Activated T-helper 17 cell treated with anti-CD3 and anti-CD28 coated beads, Interleukin-2, amount 50 U/mL, for 72 hours (primary cell): ENCODE measurements around the gene NFKBIA. TPM values are rescaled to one million over a fixed set of nuclear protein-coding genes. Genes with fewer than 3 reads are reported as not detected.
"Not testable (repeated sequence)": the region's sequence is repeated elsewhere in the genome, so short reads cannot be mapped to it uniquely, and the experiment has no call there.

ENCODE experiments used
- ATAC-seq: fragments of 150-1000 bp; cut with Tn5 transposase; replicated peaks from 2 replicates; pipeline ENCODE4 v1.10.0; 2021; ENCODE audit warnings: mild to moderate bottlenecking, moderate library complexity
- H3K27ac Mint-ChIP-seq: one replicate; pipeline ENCODE4 v1.8.0; 2022; ENCODE audit warnings: mixed read lengths
- H3K27me3 Mint-ChIP-seq: one replicate; pipeline ENCODE4 v1.8.0; 2022; ENCODE audit warnings: mixed read lengths
- H3K36me3 Mint-ChIP-seq: one replicate; pipeline ENCODE4 v1.8.0; 2022; ENCODE audit warnings: low read depth, mild to moderate bottlenecking, mixed read lengths
- H3K4me1 Mint-ChIP-seq: one replicate; pipeline ENCODE4 v1.8.0; 2022; ENCODE audit warnings: mixed read lengths
- H3K4me3 Mint-ChIP-seq: one replicate; pipeline ENCODE4 v1.8.0; 2022; ENCODE audit warnings: mild to moderate bottlenecking, mixed read lengths
- H3K9me3 Mint-ChIP-seq: one replicate; pipeline ENCODE4 v1.8.0; 2022; ENCODE audit warnings: mixed read lengths
- total RNA-seq, 2 donors: library from RNA; stranded (reverse); gene quantifications; one replicate each; pipeline ENCODE4 v1.2.3, GENCODE V29; 2022

The NFKBIA gene
- total RNA-seq, 2 donors from 2014 or later: 299 to 554 TPM

GRCh38 chr14:35389315-35389667 lies 15.3 kb downstream of the NFKBIA start:
- Mint-ChIP-seq H3K27me3 (no peaks in the 10 kb centered on the region), H3K4me3 (no peak overlapping the region), H3K27ac (no peak overlapping the region), H3K9me3 (no peaks in the 10 kb centered on the region), H3K4me1 (no peaks in the 10 kb centered on the region), H3K36me3 (no peaks in the 10 kb centered on the region)
- no peak for ATAC-seq

GRCh38 chr14:35388656-35389314 lies 15.8 kb downstream of the NFKBIA start:
- Mint-ChIP-seq H3K36me3 (no peaks in the 10 kb centered on the region), H3K4me1 (no peaks in the 10 kb centered on the region), H3K9me3 (no peaks in the 10 kb centered on the region), H3K27me3 (no peaks in the 10 kb centered on the region), H3K4me3 (no peak overlapping the region), H3K27ac (no peak overlapping the region)
- ATAC-seq: no peak

- Mint-ChIP-seq H3K27me3 (no peaks in the 10 kb centered on the region), H3K4me3 (no peak overlapping the region), H3K4me1 (peaks cover 7% of the 10 kb centered on the region), H3K36me3 (no peaks in the 10 kb centered on the region), H3K9me3 (no peaks in the 10 kb centered on the region), H3K27ac (no peak overlapping the region)
- no peak for ATAC-seq
Observed at GRCh38 chr14:35387713-35388579, 16.6 kb downstream of the NFKBIA start.

DNA sequence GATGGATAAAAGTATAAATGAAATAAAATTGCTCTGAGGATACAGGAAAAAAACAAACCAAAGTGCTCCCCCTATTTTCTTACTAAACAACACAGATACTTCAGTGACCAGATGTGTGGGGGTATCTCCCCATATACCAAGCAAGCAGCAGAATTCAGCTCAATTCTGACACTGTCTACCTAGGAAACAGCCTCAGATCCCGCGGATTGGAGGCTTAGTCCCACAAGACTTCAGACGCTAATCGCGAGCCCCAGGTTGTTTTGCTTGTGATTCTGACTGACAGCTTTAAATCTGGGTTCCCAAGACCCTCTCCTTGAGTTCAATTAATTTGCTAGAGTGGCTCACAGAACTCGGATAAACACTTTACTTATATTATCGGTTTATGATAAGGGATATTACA lies 17.3 kb downstream of the NFKBIA start:
- Mint-ChIP-seq H3K36me3 (no peaks in the 10 kb centered on the region), H3K9me3 (no peaks in the 10 kb centered on the region)

DNA sequence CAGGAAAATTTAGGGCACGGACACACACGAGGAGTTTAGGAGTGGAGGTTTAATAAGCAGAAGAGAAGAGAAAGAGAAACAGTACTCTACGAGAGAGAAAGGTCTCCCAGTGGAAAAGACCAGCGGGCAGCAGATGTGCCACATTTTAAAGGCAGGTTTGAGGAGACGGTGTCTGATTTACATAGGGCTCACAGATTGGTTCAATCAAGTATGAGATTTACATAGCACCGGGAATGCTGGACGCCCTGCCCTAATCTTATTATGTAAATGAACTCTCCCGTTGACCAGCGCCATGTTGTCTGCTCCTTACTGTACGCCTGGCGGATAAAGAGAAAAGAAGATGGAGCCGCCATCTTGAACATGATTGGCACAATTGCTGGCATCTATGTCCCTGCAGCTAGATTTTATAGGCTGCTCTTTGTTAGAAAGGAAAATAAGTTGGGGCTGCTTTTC lies 17.9 kb downstream of the NFKBIA start:
- H3K27ac Mint-ChIP-seq: no peak overlapping the region
- H3K27me3 Mint-ChIP-seq: no peaks in the 10 kb centered on the region
- no peak for ATAC-seq
- no peak overlapping the region for H3K4me3 Mint-ChIP-seq
- H3K4me1 Mint-ChIP-seq: peaks cover 7% of the 10 kb centered on the region
- H3K36me3 Mint-ChIP-seq: no peaks in the 10 kb centered on the region
- H3K9me3 Mint-ChIP-seq: no peaks in the 10 kb centered on the region

More for the DNA sequence above, 17.3 kb downstream of the NFKBIA start:
- H3K4me3 Mint-ChIP-seq: no peak overlapping the region
- no peaks in the 10 kb centered on the region for H3K27me3 Mint-ChIP-seq
- no peak for ATAC-seq
- peak overlapping the region; percentile 31 for H3K27ac Mint-ChIP-seq
- peaks cover 7% of the 10 kb centered on the region for H3K4me1 Mint-ChIP-seq

DNA sequence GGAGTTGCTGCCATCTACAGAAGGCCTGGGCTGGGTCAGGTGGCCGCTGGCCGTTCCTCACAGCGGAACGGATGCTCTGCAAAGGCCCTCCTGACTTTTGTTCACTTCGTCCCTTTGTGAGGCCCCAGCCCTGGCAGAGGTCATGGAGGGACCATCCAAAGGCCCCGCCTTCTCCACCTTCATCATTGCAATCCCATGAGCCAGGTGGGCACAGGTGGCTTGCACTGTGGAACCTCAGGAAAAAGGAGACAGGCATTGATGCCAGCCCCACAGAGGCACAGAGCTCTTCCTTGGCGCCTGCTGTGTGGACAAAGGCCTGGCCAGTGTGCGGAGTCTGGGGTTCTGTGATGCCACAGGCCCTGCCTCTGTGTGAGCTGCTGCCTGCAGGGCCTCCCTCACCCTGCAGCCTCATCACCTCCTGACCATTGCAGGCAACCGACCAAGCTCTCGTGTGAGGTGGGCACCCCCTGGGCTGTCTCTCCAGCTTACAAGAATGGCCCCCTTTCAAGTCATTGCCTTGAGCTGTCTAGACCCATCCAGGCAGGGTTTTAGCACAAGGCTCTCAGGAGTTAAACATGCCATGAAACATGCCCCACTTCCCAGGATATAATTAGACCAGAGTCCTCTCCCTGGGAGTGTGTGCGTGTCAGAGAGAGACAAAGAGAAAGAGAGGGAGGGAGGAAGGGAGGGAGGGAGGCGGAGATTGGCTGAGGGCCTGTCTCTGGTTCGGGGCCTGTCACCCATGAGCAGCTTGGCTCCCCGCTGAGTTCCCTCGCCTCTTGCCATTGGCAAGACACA lies 19.3 kb downstream of the NFKBIA start:
- no peak for ATAC-seq
- no peaks in the 10 kb centered on the region for H3K27me3 Mint-ChIP-seq
- H3K36me3 Mint-ChIP-seq: no peaks in the 10 kb centered on the region
- H3K9me3 Mint-ChIP-seq: no peaks in the 10 kb centered on the region
- H3K4me3 Mint-ChIP-seq: no peak overlapping the region
- no peak overlapping the region for H3K27ac Mint-ChIP-seq
- peaks cover 7% of the 10 kb centered on the region for H3K4me1 Mint-ChIP-seq

GRCh38 chr14:35384455-35385041 lies 20.0 kb downstream of the NFKBIA start:
- no peaks in the 10 kb centered on the region for H3K9me3 Mint-ChIP-seq
- no peaks in the 10 kb centered on the region for H3K36me3 Mint-ChIP-seq
- peaks cover 7% of the 10 kb centered on the region for H3K4me1 Mint-ChIP-seq
- H3K4me3 Mint-ChIP-seq: no peak overlapping the region
- H3K27me3 Mint-ChIP-seq: no peaks in the 10 kb centered on the region
- ATAC-seq: no peak
- no peak overlapping the region for H3K27ac Mint-ChIP-seq

DNA sequence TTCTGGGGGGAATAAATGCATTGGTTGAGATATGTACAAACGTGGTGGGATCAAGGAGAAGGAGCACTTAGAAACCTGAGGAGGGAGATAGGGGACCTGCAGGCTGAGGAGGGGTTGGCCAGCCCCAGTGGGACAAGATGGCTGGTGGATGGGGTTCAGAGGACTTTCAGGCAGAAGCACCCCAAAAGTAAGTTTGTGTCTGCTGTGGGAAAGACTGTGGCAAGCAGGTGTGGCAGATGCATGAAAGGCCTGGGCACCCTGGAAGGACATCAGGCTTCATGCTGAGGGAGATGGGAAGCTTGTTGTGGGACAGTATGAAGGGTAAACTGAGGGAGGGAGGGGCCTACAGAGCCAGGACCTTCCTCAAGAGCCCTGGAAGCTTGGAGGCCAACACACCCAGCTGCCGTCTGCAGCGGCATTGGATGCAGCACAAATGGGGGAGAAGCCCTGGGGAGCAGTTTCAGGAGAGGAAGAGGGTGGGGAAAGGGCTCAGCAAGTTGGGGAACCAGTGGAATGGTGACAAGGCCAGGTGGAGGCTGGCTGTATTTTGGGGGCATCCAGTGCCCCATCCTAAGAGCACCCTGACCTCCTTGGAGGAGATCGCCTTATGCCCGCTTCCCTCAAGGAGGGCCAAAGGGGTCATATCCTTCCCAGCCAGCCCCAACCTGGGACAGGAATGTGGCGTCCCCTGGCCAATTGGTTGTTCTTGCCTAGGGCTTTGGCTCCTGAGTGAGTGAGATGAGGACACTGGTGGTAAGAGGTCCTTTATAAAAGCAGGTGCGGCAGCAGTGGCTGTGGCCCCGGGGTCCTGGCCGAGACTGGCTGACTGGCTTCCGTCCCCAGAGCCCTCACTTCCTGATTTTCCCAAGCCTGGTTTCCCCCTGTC lies 20.7 kb downstream of the NFKBIA start:
- no peaks in the 10 kb centered on the region for H3K27me3 Mint-ChIP-seq
- H3K27ac Mint-ChIP-seq: peak overlapping the region; percentile 22
- no peaks in the 10 kb centered on the region for H3K9me3 Mint-ChIP-seq
- no peaks in the 10 kb centered on the region for H3K36me3 Mint-ChIP-seq
- no peak for ATAC-seq
- peaks cover 7% of the 10 kb centered on the region for H3K4me1 Mint-ChIP-seq
- H3K4me3 Mint-ChIP-seq: no peak overlapping the region

- Mint-ChIP-seq H3K4me3 (no peak overlapping the region), H3K4me1 (peaks cover 7% of the 10 kb centered on the region), H3K27ac (no peak overlapping the region), H3K9me3 (no peaks in the 10 kb centered on the region), H3K36me3 (no peaks in the 10 kb centered on the region), H3K27me3 (no peaks in the 10 kb centered on the region)
- ATAC-seq: no peak
Observed at GRCh38 chr14:35380794-35381193, 23.8 kb downstream of the NFKBIA start.

DNA sequence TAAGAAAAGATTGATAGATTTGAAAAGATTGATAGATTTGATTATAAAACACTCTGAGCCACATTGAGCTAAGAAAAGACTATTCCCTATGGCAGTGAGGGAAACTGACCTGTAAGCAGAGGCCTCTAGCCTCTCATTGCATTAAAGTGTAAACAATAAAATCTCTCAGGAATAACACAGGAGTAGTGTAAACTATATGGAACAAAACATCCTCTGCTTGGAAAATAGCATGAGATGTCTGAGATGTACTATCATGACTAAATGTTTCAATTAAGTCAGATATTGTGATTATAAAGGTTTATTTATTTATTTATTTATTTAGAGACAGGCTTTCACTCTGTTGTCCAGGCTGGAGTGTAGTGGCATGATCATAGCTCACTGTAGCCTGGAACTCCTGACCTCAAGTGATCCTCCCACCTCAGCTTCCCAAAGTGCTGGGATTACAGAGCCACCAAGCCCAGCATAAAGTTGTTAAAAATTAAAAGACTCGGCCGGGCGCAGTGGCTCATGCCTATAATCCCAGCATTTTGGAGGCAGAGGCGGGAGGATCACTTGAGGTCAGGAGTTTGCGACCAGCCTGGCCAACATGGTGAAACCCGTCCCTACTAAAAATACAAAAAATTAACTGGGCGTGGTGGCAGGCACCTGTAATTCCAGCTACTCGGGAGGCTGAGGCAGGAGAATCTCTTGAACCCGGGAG lies 25.2 kb downstream of the NFKBIA start:
- not testable (repeated sequence) for H3K36me3 Mint-ChIP-seq, H3K4me3 Mint-ChIP-seq, H3K4me1 Mint-ChIP-seq

GRCh38 chr14:35378425-35379233 lies 25.9 kb downstream of the NFKBIA start:
- no peak overlapping the region for H3K27ac Mint-ChIP-seq
- H3K36me3 Mint-ChIP-seq: no peaks in the 10 kb centered on the region
- ATAC-seq: no peak
- H3K9me3 Mint-ChIP-seq: no peaks in the 10 kb centered on the region
- H3K27me3 Mint-ChIP-seq: no peaks in the 10 kb centered on the region
- no peak overlapping the region for H3K4me3 Mint-ChIP-seq
- H3K4me1 Mint-ChIP-seq: peaks cover 6% of the 10 kb centered on the region

More for the DNA sequence above, 25.2 kb downstream of the NFKBIA start:
- H3K9me3 Mint-ChIP-seq, H3K27me3 Mint-ChIP-seq, ATAC-seq, H3K27ac Mint-ChIP-seq: not testable (repeated sequence)

GRCh38 chr14:35375558-35376025 lies 29.0 kb downstream of the NFKBIA start:
- Mint-ChIP-seq H3K4me3 (no peak overlapping the region), H3K36me3 (no peaks in the 10 kb centered on the region), H3K27me3 (no peaks in the 10 kb centered on the region), H3K9me3 (peaks cover 4% of the 10 kb centered on the region), H3K4me1 (no peaks in the 10 kb centered on the region), H3K27ac (no peak overlapping the region)
- ATAC-seq: peak; percentile 21
